Activated T-cell treated with anti-CD3 and anti-CD28 coated beads, Interleukin-2, amount 50 U/mL, for 4 hours (primary cell): ENCODE data around the gene FCGR1A. TPM values are rescaled to one million over a fixed set of nuclear protein-coding genes. Genes with fewer than 3 reads are reported as not detected.

Experiments
- total RNA-seq, 3 donors: library from RNA; stranded (reverse); gene quantifications; one replicate each; pipeline ENCODE4 v1.2.1, GENCODE V29; 2021

FCGR1A gene
- total RNA-seq, 3 donors from 2014 or later = not detected

Other genes with a start within 250 kb of the FCGR1A start
- gene PPIAL4C, start 198.8 kb upstream of the FCGR1A start, total RNA-seq = under 1 TPM in 1 of 3 donors, not detected in 2; 0.40 TPM
- gene BOLA1, start 116.9 kb downstream of the FCGR1A start, total RNA-seq = 10 to 100 TPM; 15.7 to 18.9 (median 17.9) TPM
- 1 to 10 TPM; 4.8 to 5.4 (median 5.0) TPM for gene SV2A, start 135.2 kb downstream of the FCGR1A start, total RNA-seq
- 100 to 1,000 TPM; 129 to 135 (median 130) TPM for gene SF3B4, start 145.1 kb downstream of the FCGR1A start, total RNA-seq
- gene MTMR11, start 154.2 kb downstream of the FCGR1A start, total RNA-seq = 1 to 10 TPM; 1.3 to 2.5 (median 2.0) TPM
- 10 to 100 TPM; 40.5 to 48.2 (median 43.2) TPM for gene OTUD7B, start 228.0 kb downstream of the FCGR1A start, total RNA-seq